Psoas muscle (tissue), 8 donors: ENCODE data around the gene PPP3CA. TPM values are rescaled to one million over a fixed set of nuclear protein-coding genes. Genes with fewer than 3 reads are reported as not detected.

ENCODE experiments used
- ATAC-seq, 4 donors: fragments of 200-7000 bp; cut with Tn5 transposase; one replicate each; pipeline ENCODE4 v1.9.1; 2020; ENCODE audit warnings: moderate library complexity in 3 of 4, mild to moderate bottlenecking in 2 of 4
- DNase-seq, 2 donors: peaks; one replicate each; pipeline ENCODE4 v3.0.0-alpha.2; 2020
- H3K27ac ChIP-seq: fragments of 200-600 bp; one replicate; pipeline ENCODE4 v1.8.0; 2022
- H3K27me3 ChIP-seq, 3 donors: fragments of 200-600 bp in 1 of 3; one replicate each; pipeline versions ENCODE4 v1.6.1 to v1.8.0; 2013 to 2022; ENCODE audit warnings: low read length in 2 of 3, mild to moderate bottlenecking in 2 of 3, moderate library complexity in 1 of 3; ENCODE audit not compliant: insufficient read depth in 3 of 3
- H3K36me3 ChIP-seq, 2 donors: fragments of 200-600 bp in 1 of 2; one replicate each; pipeline versions ENCODE4 v1.6.1 to v1.8.0; 2013 to 2022; ENCODE audit warnings: low read depth in 1 of 2, mild to moderate bottlenecking in 1 of 2, moderate library complexity in 1 of 2; ENCODE audit not compliant: insufficient read depth in 1 of 2
- H3K4me1 ChIP-seq: fragments of 200-600 bp; one replicate; pipeline ENCODE4 v1.8.0; 2022
- H3K4me3 ChIP-seq: fragments of 200-600 bp; one replicate; pipeline ENCODE4 v1.8.0; 2022; ENCODE audit warnings: mild to moderate bottlenecking
- H3K9me3 ChIP-seq: fragments of 200-600 bp; one replicate; pipeline ENCODE4 v1.8.0; 2022
- CTCF ChIP-seq: fragments of 200-600 bp; IDR thresholded peaks from one replicate; pipeline ENCODE4 v1.8.0; 2022; ENCODE audit warnings: antibody characterized with exemption
- WGBS, 3 donors: extraction: QIAGEN DNeasy Blood & Tissue Kit; methylation state at CpG; one replicate each; pipeline versions ENCODE4 v1.1.6 to v1.1.7; 2013; 5-methylcytosine and 5-hydroxymethylcytosine counted together
- intact Hi-C, 2 donors: fragments of 100-400 bp; cut with DNase I; formaldehyde crosslinking; loops; one replicate each; pipeline versions ENCODE4 v1.11.0 to v1.14.2; 2022
- polyA plus RNA-seq, 3 donors: library from polyadenylated mRNA; stranded (reverse); fragments of 200-250 nt; gene quantifications; one replicate each; pipeline ENCODE4 v1.2.3, GENCODE V29; 2013
- total RNA-seq, 4 donors: library from RNA; stranded (reverse); fragmentation: NEBNext Ultra II Directional in 2 of 4; extraction: Animal tissue kit (Norgen Biotek cat#: 25700) in 2 of 4; gene quantifications; one replicate each; pipeline versions ENCODE4 v1.2.1 to v1.2.4, GENCODE V29; 2021 to 2023
- donor health status: healthy with polysubstance abuse.
- donor health status: DM: no; HTN: no; CAD: no; lungs with moderate emphysema.
- donor health status: Bipolar disorder and iron deficiency.
- donor health status: healthy.
- donor health status: DM: yes; HTN: yes; CAD: no.
- donor health status: DM: no; HTN: no; CAD: no.
- donor health status: DM: no; HTN: no; CAD: no.
- donor health status: DM: yes; HTN: yes; CAD: no.

The PPP3CA gene
- total and polyA plus RNA-seq, 7 donors: 10.4 to 65.9 (median 32.6) TPM

GRCh38 chr4:101357751-101358150 is 10.4 kb upstream of the PPP3CA start:
- intact Hi-C loops: loop anchor here in 1 of 2 donors (10.0 kb wide), 1 partner anchor 1263 kb away; no protein-coding TSS in a partner anchor

GRCh38 chr4:101356928-101357327 is 9.6 kb upstream of the PPP3CA start:
- H3K27me3 ChIP-seq: no peaks in the 10 kb centered on the region
- DNase-seq: no peak
- H3K36me3 ChIP-seq: no peaks in the 10 kb centered on the region
- TF ChIP-seq CTCF: no peak
- H3K27ac ChIP-seq: no peak overlapping the region
- no peaks in the 10 kb centered on the region for H3K4me1 ChIP-seq
- H3K4me3 ChIP-seq: no peak overlapping the region
- no peak for ATAC-seq
- intact Hi-C loops: loop anchor here in 1 of 2 donors (10.0 kb wide), 1 partner anchor 1262 kb away; no protein-coding TSS in a partner anchor
- no peaks in the 10 kb centered on the region for H3K9me3 ChIP-seq

More at GRCh38 chr4:101357751-101358150, 10.4 kb upstream of the PPP3CA start:
- H3K27me3 ChIP-seq: no peaks in the 10 kb centered on the region
- no peak overlapping the region for H3K4me3 ChIP-seq
- ATAC-seq (no peak), DNase-seq (no peak)
- no peaks in the 10 kb centered on the region for H3K9me3 ChIP-seq
- 40 to 45% (median 44%) methylated on average over 3 of the region's 3 CpGs for WGBS, 3 donors
- H3K4me1 ChIP-seq: no peaks in the 10 kb centered on the region
- no peak for TF ChIP-seq CTCF
- H3K36me3 ChIP-seq: no peaks in the 10 kb centered on the region
- no peak overlapping the region for H3K27ac ChIP-seq

GRCh38 chr4:101355767-101356702 is 8.7 kb upstream of the PPP3CA start:
- no peak overlapping the region for H3K4me3 ChIP-seq
- intact Hi-C loops: loop anchor here in 1 of 2 donors (10.0 kb wide), 1 partner anchor 1261 kb away; no protein-coding TSS in a partner anchor
- no peaks in the 10 kb centered on the region for H3K36me3 ChIP-seq
- H3K9me3 ChIP-seq: no peaks in the 10 kb centered on the region
- 76 to 83% (median 82%) methylated on average over 8 of the region's 8 CpGs for WGBS, 3 donors
- no peaks in the 10 kb centered on the region for H3K27me3 ChIP-seq
- TF ChIP-seq CTCF: no peak
- H3K27ac ChIP-seq: no peak overlapping the region
- ATAC-seq (no peak), DNase-seq (no peak)
- no peaks in the 10 kb centered on the region for H3K4me1 ChIP-seq

GRCh38 chr4:101355246-101355645 is 7.9 kb upstream of the PPP3CA start:
- intact Hi-C loops: loop anchor here in 1 of 2 donors (10.0 kb wide), 1 partner anchor 1260 kb away; no protein-coding TSS in a partner anchor
- Histone ChIP-seq H3K9me3 (no peaks in the 10 kb centered on the region), H3K4me3 (no peak overlapping the region), H3K4me1 (no peaks in the 10 kb centered on the region), H3K27me3 (no peaks in the 10 kb centered on the region), H3K36me3 (no peaks in the 10 kb centered on the region), H3K27ac (no peak overlapping the region)
- no peak for TF ChIP-seq CTCF
- ATAC-seq: no peak
- WGBS, 3 donors: 84 to 88% (median 85%) methylated on average over 3 of the region's 3 CpGs
- DNase-seq: no peak
